HEK293T (cell line): Measurements from ENCODE around the gene SH3GL3.

ENCODE experiments used
- SP1 ChIP-seq: fragments of 450-650 bp; IDR thresholded peaks from 2 replicates; pipeline ENCODE4 v1.6.1; 2017
- SUZ12 ChIP-seq: fragments of 450-650 bp; IDR thresholded peaks from 2 replicates; pipeline ENCODE4 v1.6.1; 2016; ENCODE audit warnings: mild to moderate bottlenecking

DNA sequence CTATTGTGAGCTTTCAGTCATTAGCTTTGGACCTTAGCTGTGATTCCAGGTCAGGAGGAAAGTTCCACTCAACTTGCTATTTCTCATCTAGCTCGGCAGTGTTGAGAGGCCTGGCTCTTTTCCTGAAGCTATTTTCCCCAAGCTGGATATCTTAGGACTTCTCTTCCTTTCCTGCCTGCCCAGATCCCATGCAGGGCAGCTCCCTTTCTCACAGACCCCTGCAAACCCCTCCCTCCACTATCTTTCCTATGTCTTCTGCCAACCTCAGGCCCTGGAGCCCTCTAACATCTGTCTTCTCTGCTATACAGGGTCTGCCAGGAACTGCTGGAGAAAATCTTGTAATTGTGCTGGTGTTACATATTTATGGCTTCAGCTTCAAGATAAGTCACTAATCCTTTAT, 49.6 kb downstream of the SH3GL3 start:
- TF ChIP-seq SP1 = no peak
- TF ChIP-seq SUZ12 = no peak
